Kasumi-1 (cell line): ENCODE results near the gene TMEM63A.

Experiments used
- DNase-seq, 2 experiments: peaks; one replicate each; lab custom pipeline; 2025; lab: John Stamatoyannopoulos, UW

TMEM63A gene

DNA sequence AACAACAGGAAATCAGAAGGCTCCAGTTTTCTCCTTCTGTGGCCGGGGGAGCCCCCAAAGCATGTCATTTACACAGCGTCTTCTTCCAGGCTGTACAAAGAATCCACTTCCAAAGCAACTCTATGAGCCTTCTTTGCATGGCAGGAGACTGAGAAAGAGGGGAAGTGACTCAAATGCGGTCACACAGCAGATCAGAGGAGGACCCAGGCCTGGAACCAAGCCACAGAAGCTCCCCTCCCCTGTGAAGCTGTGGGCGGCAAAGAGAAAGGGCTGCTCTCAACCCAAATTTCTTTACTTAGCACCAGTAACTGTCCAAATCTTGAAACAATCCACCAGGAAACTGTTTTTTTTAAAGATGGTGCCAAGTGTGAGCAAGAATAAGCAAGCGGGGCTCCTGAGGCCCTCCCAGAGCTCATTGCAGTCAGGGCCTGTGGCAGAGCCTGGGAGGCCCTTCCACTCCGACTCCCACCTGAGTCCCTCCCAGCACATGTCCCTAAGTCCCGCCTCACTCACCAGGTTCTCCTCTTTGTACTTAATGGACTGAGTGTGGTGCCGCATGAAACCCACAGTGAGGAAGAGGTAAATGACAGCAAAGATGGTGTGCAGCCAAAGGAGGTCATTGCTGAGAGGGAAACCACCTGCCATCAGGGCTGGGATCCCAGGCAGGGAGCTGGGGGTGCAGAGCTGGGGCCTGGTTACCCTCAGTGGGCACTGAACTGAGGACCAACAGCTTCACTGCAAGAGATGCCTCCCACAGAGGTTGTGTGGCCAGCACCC, 15.9 kb downstream of the TMEM63A start:
- peak; percentile 97 to 98 for DNase-seq

DNA sequence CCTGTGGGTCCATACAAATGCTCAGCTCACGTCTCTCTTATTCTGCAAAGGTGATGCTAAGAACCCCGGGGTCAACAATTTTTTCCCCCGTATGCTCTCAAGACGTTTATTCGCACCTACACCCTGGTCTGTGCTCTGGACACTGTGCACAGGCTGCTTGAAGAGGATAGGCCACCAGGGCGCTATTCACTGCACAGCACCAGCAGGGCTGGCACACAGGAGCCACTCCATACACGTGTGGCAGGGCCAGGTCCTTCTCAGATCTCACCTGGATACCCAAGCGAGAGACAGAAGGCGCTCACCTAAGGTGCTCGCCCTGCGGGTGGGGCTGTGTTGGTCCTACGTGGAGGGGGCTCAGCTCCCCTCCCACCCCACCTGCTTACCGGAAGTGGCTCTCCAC, 16.7 kb downstream of the TMEM63A start:
- no peak for DNase-seq

DNA sequence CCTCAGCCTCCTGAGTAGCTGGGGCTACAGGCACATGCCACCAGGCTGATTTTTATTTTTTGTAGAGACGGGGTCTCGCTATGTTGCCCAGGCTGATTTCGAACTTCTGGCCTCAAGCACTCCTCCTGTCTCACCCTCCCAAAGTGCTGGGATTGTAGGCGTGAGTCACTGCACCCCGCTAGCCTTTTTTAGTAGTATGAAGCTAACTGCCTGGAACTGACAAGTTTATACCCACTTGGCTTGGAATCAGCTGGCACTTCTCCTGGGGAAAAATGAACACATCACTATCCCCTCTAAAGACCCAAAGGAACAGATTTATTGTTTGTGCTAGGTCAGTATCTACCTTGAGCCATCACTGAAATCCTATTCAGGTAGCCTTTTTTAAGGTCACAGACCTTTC, 19.0 kb downstream of the TMEM63A start:
- DNase-seq = no peak

DNA sequence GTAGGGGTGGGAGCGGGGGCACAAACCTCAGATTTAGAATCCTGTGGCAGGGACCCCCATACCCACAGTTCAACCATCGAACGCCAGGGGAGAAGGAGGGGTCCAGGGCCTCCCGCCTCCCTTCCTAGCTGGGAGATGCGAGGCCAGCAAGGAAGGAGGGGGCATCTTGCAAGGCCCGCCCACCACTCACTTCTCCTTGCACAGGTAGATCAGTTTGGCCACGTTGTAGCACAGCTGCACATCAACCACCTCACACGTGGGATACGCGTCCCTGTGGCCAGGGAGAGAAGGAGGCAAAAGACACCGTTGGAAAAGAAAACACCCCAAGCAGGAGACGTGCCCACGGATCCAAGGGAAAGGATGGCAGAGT, 19.6 kb downstream of the TMEM63A start:
- no peak for DNase-seq

DNA sequence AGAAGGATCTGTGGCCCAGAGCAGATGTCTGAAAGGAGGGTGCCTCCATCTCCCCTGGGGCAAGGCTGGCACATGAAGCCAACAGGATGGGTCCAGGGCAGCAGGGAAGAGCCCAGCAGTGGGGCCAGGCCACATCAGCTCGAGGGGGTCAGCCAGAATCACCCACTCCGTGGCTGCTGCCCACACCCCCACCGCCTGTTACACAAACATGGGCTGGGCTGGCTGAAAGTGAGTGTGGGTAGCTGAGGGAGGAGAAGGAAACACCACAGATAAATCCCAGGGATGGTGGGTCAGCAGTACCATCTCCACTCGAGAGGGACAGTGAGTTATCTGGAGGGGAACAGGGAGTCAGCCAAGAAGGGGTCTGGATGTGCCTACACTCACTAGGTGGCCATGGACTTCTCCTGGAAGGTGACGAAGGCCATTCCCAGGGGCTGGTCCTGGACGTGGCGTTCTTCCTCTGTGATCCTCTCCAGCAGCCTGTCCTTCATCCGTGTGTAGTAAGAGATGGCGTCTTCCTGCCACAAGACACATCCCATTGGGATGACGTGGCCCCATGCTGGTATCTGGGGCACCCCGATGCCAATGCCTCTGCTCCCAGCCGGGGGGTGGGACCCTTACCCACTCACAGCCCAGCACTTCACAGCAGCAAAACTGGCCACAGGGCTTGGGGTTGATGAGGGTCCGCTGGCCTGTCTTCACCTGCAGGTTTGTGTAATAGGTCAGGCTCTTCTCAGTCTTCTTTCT, 20.2 kb downstream of the TMEM63A start:
- DNase-seq = no peak

DNA sequence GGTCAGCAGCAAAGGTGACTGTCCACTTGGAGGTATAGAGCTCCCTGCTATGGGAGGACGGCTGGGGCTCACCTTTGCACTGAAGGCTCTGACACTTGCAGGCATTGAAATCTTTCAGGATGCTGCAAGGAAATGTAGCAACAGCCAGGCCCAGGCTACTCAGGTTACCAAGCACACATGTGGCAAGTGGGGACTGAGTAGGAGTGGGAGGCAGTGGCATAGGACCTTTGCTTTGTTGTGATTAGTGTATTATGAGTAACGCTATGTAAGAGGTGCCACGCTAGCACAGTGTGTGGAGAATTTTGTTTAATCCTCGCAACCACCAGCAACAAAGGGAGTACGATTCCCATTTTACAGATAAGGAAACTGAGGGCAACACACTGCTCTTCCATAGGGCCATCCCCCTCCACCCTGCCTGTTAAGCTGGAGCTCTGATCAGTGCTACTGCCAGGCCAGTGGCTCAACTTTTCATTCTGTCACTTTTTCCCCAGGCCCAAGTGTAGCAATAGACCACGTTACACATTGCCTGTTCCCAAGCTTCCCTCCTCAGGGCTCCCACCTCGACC, 21.2 kb downstream of the TMEM63A start:
- DNase-seq = no peak

DNA sequence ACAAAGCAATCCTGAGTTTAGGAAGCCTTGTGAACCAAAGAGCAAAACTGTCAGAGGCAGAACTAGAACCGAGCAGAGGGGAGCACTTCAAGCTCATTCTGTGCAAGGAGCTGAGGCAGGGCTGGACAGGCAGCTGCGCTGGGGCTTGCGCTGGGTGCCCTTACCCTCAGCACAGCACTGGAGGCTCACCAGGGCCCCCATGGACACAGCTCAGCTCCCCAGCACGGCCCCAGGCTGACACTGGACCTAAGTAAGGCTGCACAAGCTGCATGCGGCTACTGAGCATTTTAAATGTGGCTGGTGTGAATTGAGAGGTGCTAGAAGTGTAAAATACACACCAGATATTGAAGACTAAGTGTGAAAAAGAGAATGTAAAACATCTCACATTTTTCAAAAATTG, 22.1 kb downstream of the TMEM63A start:
- DNase-seq = no peak

DNA sequence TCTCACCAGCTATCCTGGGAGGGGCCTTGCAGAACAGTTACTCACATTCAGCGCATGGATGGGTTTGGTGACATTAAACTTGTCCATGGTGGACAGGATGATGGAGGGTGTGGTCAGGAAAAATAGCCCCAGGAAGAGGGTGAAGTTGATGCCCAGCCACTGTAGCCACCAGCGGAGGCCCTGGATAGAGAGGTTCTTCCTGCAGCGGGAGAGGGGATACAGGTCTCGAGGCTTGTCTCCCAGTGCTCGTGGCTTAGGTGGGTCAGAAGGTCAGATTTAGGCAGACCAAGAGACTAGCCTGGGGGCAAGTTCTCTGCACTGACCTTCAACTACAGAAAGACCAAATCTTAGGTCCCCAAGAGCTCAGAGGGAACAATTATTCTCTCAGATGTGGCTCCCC, 23.0 kb downstream of the TMEM63A start:
- no peak for DNase-seq

DNA sequence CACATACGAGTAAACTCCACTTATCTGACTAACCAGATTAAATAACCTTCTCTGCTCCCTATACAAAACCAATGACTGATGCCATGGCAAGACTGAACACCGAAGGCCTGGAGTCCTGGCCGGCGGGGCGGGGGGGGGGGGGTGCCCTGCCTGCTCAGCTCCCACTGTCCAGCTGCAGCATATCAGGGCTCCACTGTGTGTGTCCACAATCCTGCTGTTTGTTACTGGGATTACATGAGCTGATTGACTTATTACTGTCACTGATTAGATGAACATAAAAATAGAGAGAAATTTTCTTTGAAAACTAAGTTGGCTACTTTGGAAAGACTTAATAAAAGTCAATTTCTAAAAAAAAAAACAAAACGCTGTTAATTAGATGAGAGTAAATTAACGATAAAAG, 24.9 kb downstream of the TMEM63A start:
- no peak for DNase-seq

DNA sequence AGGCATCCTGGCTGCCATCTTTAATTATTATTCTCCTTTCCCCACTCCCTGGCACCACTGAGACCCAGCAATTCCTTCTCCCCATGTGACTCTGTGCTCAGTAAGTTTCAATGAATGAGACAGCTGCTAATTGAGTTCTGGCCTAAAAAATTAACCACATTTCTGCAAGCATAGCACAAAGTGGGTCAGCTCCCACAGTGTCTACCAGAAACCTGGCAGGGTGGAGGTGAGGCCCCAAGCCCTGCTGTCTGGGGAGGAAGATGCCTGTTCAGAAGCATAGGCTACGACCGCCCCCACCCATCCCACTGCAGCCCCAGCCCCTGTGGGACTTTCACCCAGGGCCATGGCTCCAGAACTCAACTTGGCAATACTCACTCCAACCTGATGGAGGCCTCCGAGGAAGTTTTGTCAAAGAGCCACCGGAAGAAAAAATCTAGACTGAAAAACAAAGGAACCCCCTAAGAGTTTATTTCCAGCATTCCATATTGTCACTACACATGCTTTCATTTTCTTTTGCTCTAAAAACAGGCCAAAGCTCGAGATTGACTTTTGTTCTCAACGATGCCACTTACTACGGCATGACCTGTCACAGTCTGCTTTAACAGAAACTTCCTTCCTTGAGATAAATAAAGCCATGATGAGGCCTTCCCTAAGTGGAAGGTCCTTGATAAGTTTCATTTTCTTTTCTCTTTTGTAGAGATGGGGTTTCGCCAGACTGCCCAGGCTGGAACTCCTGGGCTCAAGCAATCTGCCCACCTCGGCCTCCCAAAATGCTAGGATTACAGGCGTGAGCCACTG, 26.5 kb downstream of the TMEM63A start:
- no peak for DNase-seq

DNA sequence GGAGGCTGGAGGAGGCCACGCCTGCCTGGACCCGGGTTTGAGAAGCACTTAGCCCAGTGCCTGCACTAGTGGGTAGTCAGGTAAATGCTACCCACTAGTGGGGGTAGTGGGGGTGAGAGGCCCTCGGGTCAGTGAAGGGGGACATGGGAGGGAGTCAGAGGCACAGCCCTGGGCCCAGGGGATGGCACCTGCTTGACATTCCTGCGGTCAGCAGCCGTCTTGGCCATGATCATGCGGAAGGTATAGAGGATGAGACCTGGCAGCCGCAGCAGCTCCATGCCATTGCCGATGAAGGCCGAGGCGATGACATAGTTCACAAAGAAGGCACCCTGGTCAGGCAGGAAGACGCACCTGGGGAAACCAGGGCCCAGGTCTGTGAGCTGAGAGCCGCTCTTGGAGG, 28.7 kb downstream of the TMEM63A start:
- no peak for DNase-seq

DNA sequence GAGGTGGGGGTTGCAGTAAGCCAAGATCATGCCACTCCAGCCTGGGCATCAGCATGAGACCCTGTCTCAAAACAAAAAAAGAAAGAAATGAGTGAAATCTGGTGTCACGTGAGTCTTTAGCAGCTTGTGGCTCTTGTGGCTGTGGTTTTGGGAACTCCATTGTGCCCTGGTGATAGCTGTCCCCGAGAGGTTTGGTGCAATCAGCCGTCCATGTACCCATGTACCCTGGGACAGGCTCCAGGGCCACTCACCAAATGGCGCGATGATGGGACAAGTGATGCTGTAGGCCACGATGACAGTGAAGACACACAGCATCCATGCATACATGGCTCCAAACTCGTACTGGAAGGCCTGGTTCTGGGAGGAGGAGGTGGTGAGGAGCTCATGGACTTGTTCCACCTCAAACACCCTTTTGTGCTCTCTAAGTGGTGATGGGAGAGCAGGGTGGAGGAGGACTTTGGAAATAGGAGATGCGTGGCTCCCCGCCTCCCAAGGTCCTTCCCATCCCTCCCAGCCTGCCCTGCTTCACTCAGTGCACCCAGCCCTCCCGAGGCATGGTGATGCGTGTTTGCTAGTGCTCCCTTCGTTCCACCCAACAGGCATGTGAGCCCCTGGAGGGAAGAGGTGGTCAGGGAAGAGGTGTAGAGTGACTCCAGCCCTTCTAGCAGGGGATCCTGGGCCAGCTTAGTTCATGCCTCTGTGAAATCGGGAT, 29.6 kb downstream of the TMEM63A start:
- DNase-seq = no peak

DNA sequence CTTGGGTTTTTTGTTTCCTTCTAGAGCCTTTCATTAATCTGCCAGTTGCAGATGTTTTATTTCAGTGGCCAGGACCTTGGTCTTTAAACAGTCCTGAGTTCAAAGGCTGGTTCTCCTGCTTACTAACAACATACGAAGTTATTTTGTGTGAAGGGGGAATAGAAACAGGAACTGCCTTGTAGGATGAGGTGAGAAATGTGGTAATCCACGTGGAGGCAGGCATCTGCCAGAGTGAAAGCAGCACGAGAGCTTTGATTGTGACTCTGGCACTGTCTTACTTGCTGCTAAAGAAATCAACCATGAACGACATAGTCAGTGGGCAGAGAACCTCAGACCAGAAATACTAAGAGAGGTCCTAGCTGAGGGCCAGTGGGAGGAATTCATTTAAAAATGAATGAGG, 30.4 kb downstream of the TMEM63A start:
- peak; percentile 11 to 13 for DNase-seq

DNA sequence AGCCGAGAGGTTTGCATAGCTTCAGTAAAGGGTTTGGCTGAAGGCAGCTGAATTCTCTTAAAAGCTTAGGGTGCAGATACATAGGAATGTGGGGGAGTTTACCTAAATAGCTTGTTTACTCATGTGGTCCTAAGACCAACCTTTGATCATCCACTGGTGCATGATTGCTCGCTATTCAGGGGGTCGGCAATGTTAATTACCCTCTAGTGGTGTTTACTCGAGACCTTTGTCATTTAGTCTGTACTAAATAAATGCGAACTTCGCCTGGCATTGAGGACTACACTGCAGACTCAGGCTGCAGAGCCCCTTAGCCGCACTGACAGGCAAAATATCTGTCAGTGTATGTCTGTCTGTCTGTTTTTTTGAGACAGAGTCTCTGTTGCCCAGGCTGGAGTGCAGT, 31.8 kb downstream of the TMEM63A start:
- no peak for DNase-seq

DNA sequence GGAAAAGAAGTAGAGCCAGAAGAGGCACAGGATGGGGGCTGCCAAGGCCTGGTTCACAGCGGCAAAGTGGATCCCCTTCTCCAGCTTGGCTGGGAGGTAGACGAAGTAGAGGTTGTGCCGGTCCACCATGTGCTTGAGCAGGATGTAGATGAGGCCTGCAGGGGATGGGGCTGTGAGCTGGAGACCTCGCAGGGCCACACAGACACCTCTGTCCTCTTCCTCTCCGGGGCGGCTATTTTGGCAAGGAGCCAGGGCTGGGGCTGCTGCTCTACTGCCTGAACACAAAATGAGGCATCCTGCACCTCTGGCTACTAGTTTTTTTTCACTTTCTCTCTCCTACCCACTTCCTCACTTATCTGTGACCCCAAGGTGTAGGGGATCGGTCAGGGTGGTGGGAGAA, 32.3 kb downstream of the TMEM63A start:
- DNase-seq = no peak

DNA sequence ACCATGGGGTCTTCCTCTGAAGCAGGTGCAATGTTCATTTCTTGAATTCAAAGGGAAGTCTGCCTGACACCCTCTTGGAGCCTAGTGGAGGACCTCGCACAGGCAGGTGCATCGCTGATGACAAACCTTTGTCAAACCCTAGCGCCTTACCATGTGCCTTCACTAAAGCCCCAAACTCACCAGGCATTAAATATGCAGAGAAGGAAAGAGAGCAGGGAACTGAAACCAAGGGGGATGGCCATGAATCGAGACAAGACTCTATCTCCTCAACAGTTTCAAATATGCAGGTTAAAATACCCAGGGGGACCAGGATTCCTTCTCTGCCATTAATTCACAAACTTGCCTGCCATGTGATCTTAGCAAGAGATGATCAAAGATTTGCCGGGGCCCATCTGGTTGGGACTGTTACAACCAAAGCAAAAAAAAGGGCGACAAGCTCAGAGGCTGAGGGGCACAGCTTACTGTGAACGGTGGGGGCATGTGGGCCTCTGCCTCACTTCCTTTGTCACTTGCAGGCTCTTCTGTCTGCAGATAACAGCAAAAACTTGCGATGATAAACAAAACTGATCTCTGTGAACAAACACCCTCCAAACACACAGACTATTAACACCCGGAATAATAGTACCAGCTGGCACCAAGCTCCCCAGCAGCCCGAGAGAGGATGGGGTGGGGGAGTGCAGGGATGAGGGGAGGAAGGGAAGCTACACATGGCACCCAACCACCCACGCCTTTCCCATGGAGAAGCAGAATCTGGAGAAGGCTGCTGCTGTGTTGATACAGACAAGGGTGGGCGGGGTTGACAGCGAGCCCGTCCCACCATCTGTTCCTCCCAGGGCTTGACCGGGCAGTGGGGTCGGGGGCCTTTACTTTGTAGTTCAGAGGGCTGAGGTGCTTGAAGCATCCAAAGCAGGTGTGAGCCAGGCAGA, 33.9 kb downstream of the TMEM63A start:
- DNase-seq = no peak

DNA sequence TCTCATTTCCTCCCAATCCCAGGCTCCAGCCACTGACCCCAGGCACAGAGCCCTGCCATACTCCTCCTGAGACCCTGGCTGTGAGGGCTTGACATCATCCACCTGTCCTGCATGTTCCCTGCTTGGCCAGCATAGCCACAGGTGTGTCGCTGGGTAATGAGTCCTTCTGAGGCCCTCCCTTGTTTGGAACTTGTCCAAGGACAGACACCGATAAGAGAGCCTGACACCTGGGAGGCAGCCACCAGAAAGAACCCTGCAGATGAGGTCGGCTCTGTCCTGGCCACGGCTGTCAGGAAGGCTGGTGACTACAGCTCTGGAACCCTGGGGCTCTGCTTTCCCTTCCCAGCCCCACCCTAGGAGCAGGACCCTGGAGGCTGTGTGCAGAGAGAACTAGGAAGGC, 34.6 kb downstream of the TMEM63A start:
- no peak for DNase-seq

DNA sequence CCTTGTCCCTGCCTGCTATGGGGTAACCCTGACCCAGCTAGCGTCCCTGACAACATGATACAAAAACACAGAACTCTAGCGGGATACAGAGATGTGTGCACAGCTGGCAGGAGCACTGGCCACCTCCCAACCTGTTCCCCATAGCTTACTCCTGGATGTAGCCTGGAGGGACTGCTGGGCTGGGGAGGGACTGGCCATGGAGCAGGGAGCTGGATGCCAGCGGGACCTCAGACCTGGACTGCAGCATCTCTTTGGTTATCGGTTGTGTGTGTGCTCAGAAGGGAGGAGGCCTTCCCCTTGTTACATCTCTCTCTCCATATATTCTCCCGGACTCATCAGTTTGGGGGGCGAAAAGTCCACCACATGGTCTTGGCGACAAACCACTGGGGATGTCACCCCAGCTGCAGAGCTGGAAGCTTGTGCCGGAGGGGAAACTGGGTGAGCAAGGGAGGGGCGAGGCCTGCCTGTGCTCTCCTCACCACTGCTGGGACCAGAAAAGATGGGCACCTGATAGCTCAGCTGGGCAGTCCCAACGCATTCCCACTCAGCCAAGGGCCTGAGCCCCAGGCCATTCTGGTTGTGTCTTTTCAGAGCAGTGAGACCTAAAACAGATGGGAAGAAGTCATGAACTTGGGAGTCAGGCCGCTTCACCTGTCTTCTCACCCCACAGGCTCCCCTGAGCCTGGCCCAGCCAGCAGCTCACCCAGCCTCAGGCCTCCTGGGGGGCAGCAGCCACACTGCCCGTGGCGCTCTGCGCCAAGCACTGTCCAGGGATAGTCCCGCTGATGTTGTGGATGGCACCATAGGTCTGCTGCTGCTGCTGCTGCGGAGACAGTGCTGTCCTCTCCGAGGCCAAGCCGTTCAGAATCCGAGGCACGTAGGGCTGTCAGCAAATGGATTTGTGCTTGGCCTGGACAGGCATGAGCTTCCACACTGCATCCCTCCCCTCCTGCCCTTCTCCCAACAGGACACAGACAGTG, 35.6 kb downstream of the TMEM63A start:
- DNase-seq = no peak

DNA sequence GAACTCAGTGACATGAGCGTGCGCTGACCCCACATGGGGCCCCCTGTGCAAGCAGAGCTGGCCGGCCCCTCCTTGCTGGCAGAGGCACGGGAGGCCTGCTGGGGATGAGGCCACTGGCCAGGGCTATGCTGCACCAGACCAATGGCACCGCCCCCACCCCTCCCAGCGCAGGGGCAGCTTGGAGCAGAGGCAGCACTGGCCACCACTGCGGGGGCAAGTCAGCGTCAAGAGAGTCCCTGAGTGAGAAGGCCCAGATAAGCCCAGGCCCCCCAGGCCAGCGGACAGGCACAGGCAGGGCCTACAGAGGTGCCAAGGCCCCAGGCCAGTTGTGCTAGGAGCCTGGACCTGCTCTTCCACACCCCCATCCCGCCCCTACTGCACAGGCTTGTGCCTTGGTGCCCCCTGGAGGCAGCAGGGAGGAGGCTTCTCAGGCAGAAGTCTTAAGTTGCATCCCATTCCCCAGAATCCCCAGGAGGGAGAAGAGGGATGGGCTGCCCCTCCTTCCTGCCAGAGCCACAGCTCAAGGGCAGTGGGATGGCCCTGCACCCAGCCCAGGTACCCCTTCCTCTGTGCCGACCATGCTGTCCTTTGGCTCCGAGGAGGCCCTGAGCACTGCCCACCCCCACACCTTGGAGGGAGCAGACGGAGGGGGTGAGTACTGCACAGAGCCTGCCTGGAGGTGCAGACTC, 36.5 kb downstream of the TMEM63A start:
- DNase-seq = peak; percentile 55 to 61
